Uterus (tissue), 2 donors: ENCODE data around the gene OR1S1.

Experiments used
- CTCF ChIP-seq, 4 experiments: fragments of 200-600 bp in 2 of 4; fragments of 450-650 bp in 2 of 4; sonication (generic) in 2 of 4; IDR thresholded peaks; one replicate each; pipeline ENCODE4 v1.5.1; 2016 to 2019; ENCODE audit warnings: antibody characterized with exemption in 4 of 4, mild to moderate bottlenecking in 2 of 4, moderate library complexity in 1 of 4
- POLR2A ChIP-seq, 2 donors: fragments of 450-650 bp; IDR thresholded peaks; one replicate each; pipeline ENCODE4 v1.6.1; 2016; ENCODE audit warnings: antibody characterized with exemption in 2 of 2, mild to moderate bottlenecking in 1 of 2, moderate library complexity in 1 of 2

- TF ChIP-seq CTCF (IDR thresholded peaks at IDR 0.05) (no peak), POLR2A (IDR thresholded peaks at IDR 0.05) (no peak)
Measured at GRCh38 chr11:58216476-58216875, 4.0 kb downstream of the OR1S1 start.
